T-helper 1 cell (primary cell): ENCODE results near the gene SUMF1.
"Not testable (repeated sequence)": the region's sequence is repeated elsewhere in the genome, so short reads cannot be mapped to it uniquely, and the experiment has no call there.

Experiments used
- DNase-seq, 5 donors: peaks; one replicate each; pipeline ENCODE4 v3.0.0-alpha.2; 2012 to 2020

The SUMF1 gene

DNA sequence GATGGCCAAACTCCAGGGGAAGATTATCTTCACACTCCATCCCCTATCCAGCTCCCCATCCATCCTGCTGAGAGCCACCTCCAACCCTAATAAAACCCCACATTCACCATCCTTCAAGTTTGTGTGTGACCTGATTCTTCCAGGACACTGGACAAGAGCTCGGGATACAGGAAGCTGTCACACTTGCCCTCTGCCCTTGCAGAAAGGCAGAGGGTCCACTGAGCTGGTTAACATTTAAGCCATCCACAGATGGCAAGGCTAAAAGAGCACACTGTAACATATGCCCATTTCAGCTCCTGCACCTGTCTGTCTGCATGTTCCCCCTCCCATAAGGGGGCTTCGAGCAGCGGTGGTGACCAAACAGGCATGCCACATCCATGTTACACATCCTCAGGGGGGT lies 134.1 kb downstream of the SUMF1 start:
- no peak for DNase-seq

DNA sequence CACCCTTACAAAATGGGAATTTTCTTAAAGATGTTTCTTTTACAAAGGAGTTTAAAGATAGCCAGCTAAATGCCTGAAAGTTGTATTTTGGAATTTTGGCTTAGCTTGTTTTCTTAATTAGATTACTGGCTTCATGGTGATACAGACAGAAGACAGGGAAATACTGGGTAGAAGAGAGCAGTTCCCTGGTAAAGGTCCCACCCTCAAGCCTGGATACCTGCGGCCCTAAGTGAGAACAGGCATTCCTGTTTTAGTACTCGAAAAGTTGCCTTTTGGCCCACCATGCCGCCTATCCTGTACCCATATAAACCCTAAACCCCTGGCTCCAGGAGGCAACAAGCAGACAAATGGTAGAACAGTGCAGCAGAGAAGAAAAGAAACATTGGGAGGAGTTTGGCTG lies 134.5 kb downstream of the SUMF1 start:
- no peak for DNase-seq

DNA sequence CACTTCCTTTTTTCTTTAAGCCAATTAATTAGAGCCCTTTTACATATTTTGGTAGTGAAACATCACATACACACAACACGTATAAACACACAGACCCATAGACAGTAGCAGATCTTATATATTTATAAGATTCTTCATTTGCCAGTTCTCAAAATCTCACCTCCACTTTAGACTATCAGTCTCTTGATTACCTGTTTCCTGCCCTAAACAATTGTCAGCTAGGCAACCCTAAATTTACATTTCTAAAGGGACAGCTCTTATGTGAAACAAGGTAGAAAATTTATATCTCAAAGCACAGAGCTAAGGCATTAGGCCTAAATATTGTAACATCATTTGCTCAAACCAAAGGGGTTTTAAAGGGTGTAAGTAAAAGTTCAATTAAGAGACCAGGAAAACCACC lies 135.0 kb downstream of the SUMF1 start:
- DNase-seq: no peak

DNA sequence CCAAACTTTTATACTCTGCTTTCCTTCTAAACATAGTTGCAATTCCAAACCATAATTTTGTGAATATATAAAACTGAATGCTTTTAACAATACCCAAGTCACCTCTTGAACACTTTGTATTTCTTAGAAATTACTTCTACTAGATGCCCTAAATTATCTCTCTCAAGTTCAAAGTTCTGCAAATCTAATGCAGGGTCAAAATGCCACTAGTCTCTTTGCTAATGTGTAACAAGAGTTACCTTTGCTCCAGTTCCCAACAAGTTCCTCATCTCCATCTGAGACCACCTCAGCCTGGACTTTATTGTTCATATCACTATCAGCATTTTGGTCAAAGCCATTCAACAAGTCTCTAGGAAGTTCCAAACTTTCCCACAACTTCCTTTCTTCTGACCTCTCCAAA lies 137.3 kb downstream of the SUMF1 start:
- not testable (repeated sequence) for DNase-seq

DNA sequence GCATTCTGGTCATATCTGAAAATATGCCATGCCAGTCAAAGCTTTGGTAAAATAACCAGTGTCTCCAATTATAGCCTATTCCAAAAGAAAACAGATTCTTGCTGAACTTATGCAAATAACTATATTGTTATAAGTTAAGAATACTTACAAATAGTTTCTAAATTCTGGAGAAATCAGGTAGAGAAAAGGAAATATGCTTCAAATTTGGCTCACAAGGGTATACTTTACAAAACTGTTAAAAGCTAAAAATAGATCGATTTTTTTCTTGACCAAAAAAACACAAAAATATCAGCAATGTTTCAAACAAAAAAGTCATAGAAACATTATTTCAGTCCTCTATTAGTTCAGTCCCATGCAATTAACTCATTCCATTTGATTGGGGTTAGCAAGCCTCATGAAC lies 140.2 kb downstream of the SUMF1 start:
- DNase-seq: no peak

DNA sequence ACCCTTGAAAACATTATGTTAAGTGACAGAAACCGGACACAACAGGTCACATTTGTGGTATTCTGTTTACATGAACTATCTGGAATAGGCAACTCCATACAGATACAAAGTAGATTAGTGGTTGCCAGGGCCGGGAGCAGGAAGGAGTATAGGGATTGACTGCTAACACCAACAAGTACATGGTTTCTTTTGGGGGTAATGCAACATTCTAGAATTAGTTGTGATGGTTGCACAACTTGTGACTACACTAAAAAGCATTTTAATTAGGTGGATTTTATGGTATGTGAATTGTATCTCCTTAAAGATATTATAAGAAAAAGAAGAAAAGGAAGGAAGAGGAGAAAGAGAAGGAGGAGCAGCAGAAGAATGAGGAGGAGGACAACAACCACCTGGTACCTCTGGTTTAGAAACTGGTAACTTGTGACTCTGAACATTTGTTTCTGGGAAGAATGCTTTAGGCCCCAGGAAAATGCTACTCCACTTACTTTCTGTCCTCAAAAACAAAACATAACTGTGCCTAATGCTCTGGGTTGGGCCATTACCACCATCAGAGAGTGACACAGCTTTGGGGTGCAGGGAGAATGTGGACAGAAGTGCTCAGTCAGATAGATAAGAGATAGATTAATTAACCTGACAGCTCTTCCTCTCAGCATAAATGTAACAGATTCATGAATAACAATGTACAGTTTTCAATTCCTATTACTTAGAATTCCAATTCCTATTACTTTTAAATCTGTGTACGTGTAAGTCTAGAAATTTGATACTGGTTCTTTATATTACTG lies 143.6 kb downstream of the SUMF1 start:
- no peak for DNase-seq

DNA sequence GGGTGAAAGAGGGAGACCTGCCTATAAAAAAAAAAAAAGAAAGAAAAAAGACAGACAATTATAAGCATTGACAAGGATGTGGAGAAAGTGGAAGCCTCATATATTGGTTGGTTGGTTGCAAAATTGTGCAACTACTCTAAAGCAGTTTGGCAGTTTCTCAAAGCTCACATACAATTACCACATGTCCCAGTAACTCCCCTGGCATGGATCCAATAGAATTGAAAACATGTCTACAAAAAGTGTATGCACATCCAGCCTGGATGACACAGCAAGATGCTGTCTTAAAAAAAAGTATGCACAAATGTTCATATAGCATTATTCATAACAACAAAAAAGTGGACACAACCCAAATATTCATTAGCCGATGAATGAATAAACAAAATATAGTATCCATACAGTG lies 144.4 kb downstream of the SUMF1 start:
- DNase-seq: no peak

DNA sequence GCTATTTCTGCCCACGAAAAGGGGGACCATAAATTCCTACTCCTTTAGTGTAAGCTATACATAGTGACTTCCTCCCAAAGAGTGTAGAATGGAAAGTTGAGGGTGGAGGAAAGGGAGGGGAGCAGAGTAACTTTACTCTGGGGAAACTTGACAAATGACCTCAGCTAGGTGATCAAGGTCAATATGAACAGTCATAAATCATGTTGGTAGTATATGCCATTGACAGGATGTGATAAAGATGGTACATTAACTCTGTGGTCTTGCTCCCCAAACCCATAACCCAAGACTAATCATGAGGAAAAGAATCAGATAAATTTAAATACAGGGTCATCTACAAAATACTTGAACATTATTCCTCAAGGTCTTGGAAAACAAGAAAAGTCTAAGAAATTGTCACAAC lies 145.3 kb downstream of the SUMF1 start:
- no peak for DNase-seq

DNA sequence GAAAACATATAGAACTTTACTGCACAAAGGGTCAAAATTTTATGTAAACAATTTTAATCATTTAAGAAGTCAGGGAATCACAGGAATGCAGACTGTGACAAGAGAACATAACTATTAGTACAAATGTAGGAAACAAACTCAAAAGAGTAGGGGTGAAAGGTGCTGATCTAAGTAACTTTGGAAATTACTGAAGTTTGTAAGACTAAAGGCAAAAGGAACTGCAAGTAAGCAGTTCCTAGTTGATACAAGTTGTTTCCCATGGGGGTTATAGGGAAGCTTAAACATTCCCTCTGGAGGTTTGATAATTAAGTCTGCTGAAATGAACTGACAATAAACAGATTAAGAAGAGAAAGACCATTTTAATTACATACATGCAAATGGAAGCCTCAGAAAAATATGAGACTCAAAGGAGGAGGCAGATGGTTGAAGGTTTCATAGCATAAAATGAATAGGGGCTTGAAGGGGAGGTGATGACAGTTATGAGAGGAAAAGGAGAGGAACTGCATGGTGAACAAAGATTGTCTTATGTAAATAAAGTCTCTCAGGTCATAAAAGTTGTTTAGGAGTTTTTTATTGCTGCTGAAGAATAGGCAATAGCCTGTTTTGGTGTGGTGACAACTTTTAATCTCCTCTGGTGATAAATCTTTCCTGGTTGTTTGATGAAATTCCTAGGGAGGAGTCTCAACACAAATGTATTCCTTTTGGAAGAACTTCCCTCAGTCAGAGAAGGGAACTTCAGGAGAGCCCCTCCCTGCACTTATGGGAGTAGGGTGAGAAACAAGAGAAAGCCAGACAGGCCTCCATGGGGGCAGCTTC lies 146.8 kb downstream of the SUMF1 start:
- no peak for DNase-seq

DNA sequence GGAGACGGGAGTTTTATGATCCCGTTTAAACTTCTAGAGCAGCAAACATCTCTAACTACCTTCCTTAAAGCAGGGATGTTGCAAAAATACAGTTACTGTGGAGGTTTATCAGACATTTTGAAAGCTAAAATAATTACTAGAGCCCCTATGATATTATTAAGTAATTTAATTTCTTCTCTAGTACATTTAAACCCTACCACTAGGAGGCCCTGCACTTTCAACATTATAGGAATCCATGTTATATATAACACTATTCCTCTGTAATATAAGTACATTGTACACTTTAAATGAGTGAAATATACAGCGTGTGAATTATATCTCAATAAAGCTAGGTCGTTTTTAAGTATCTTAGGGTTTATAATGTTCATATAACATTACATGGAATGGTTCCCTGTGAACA lies 152.4 kb downstream of the SUMF1 start:
- no peak for DNase-seq

DNA sequence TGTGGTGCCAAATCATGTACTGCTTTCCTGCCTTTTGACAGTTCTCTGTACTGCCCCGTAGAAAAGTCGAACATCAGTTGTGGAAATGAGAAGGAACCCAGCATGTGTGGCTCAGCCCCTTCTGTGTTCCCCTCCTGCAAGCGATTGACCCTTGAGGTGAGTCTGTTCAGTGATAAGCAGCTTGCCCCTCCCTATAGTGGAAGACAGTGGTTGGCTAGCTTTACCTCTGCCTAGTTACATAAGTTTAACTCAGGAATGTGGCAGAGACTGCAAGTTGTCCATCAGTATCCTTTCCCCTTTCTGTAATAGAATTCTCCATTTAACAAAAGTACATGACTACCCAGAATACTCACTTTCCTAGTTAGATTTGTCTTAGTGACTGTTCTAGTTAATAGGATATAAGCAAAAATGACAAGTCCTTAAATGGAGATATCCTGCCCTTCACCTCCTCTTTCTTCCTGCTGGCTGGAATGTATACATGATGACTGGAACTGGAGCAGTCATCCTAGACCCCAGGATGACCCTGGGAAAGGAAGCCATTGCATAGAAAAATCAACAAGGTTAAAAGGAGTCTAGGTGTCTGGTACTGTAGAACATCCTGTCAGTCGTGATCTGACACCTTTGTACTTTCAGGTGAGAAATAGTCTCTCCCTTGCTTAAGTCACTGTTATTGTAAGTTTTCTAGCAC lies 153.3 kb downstream of the SUMF1 start:
- DNase-seq: no peak

DNA sequence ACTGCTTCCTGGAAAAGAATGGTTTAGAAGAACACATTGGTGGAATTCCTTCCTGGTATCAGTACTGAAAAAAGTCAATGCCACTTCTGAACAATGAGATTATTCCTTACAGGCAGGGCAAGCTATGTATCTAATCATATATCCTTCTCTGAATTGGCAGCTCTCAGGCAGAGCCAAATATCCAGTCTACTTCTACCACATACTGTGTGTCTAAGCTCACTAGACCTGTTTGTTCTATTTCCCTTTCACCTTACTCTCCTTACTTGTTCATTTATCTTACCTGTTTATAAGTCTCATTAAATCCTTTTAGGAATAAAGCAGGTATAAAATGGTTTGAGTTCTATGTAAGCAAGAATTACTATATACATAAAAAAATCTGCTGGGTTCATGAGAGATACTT lies 155.6 kb downstream of the SUMF1 start:
- no peak for DNase-seq
